ENCODE measurements around the gene RCC2. TPM values are rescaled to one million over a fixed set of nuclear protein-coding genes. Genes with fewer than 3 reads are reported as not detected.

RCC2 gene
- total RNA-seq, 2 experiments from 2014 or later, result 145 to 147 TPM

- Mint-ChIP-seq H3K27ac (no peak overlapping the region), H3K4me1 (ENCODE audit: low read depth) (no peaks in the 10 kb centered on the region), H3K9me3 (no peaks in the 10 kb centered on the region), H3K36me3 (ENCODE audit: low read depth) (no peaks in the 10 kb centered on the region), H3K4me3 (no peak overlapping the region), H3K27me3 (no peaks in the 10 kb centered on the region)
- ChIA-PET POLR2A (no interaction called here), CTCF (no interaction called here)
- ATAC-seq, result no peak
- no peak for TF ChIP-seq CTCF (IDR thresholded peaks at IDR 0.05)
- DNase-seq, result no peak
- intact Hi-C loops (cut with micrococcal nuclease), result no loop called here
Observed at GRCh38 chr1:17400725-17401341, 38.6 kb downstream of the RCC2 start.

GRCh38 chr1:17397910-17398695 lies 41.4 kb downstream of the RCC2 start:
- no peaks in the 10 kb centered on the region for H3K36me3 Mint-ChIP-seq (ENCODE audit: low read depth)
- DNase-seq (no peak), ATAC-seq (no peak)
- H3K4me3 Mint-ChIP-seq, result no peak overlapping the region
- intact Hi-C loops (cut with micrococcal nuclease), result no loop called here
- H3K4me1 Mint-ChIP-seq (ENCODE audit: low read depth), result no peaks in the 10 kb centered on the region
- TF ChIP-seq CTCF (IDR thresholded peaks at IDR 0.05), result no peak
- H3K27ac Mint-ChIP-seq, result no peak overlapping the region
- ChIA-PET POLR2A (no interaction called here), CTCF (no interaction called here)
- H3K27me3 Mint-ChIP-seq, result no peaks in the 10 kb centered on the region
- no peaks in the 10 kb centered on the region for H3K9me3 Mint-ChIP-seq

GRCh38 chr1:17393230-17393629 lies 46.2 kb downstream of the RCC2 start:
- H3K27ac Mint-ChIP-seq, result no peak overlapping the region
- CTCF ChIA-PET, result no interaction called here
- no peak for DNase-seq
- H3K9me3 Mint-ChIP-seq, result no peaks in the 10 kb centered on the region
- H3K27me3 Mint-ChIP-seq, result no peaks in the 10 kb centered on the region
- no peaks in the 10 kb centered on the region for H3K36me3 Mint-ChIP-seq (ENCODE audit: low read depth)
- POLR2A ChIA-PET, result no interaction called here
- TF ChIP-seq CTCF (IDR thresholded peaks at IDR 0.05), result no peak
- no peaks in the 10 kb centered on the region for H3K4me1 Mint-ChIP-seq (ENCODE audit: low read depth)
- no peak overlapping the region for H3K4me3 Mint-ChIP-seq
- intact Hi-C loops (cut with micrococcal nuclease), result no loop called here
- ATAC-seq, result no peak

- CTCF ChIA-PET, result no interaction called here
- Mint-ChIP-seq H3K9me3 (no peaks in the 10 kb centered on the region), H3K4me1 (ENCODE audit: low read depth) (no peaks in the 10 kb centered on the region), H3K4me3 (no peak overlapping the region), H3K27me3 (no peaks in the 10 kb centered on the region), H3K36me3 (ENCODE audit: low read depth) (no peaks in the 10 kb centered on the region), H3K27ac (no peak overlapping the region)
- ATAC-seq, result no peak
- DNase-seq, result no peak
- no peak for TF ChIP-seq CTCF (IDR thresholded peaks at IDR 0.05)
- intact Hi-C loops (cut with micrococcal nuclease), result no loop called here
- POLR2A ChIA-PET, result no interaction called here
Observed at GRCh38 chr1:17392199-17392740, 47.2 kb downstream of the RCC2 start.

GRCh38 chr1:17381161-17381560 lies 58.3 kb downstream of the RCC2 start:
- H3K36me3 Mint-ChIP-seq (ENCODE audit: low read depth), result no peaks in the 10 kb centered on the region
- POLR2A ChIA-PET, result no interaction called here

More at GRCh38 chr1:17381161-17381560, 58.3 kb downstream of the RCC2 start:
- Mint-ChIP-seq H3K9me3 (no peaks in the 10 kb centered on the region), H3K27ac (no peak overlapping the region), H3K27me3 (peaks cover 2% of the 10 kb centered on the region), H3K4me3 (no peak overlapping the region), H3K4me1 (ENCODE audit: low read depth) (no peaks in the 10 kb centered on the region)
- DNase-seq, result no peak
- ATAC-seq, result no peak
- TF ChIP-seq CTCF (IDR thresholded peaks at IDR 0.05), result no peak
- CTCF ChIA-PET, result no interaction called here
- intact Hi-C loops (cut with micrococcal nuclease), result no loop called here

All from activated CD8-positive, alpha-beta T cell treated with anti-CD3 and anti-CD28 coated beads for 36 hours (primary cell).